ENCODE measurements around the gene DNAH8.

DNA sequence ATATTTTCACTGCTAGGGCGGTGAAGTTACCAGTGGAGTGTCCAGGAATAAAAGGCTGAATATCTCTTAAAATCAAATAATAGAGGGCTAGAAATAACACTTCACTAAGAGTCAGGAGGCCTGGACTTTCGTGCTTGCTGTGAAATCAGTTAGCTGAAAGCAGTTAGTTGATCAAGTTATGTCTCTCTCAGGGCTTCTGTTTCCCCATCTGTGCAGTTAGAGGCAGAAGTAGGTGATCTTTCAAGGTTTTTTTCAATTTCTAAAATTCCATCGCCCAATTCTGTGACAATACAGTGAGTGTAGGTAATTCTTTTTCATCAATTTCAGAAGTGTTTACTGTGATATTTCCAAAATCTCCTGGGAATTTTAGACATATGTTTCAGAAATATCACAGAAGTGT is 260.9 kb downstream of the DNAH8 start:
- TF ChIP-seq POLR2A (IDR thresholded peaks at IDR 0.05) = no peak
- TF ChIP-seq, protein P1, sequence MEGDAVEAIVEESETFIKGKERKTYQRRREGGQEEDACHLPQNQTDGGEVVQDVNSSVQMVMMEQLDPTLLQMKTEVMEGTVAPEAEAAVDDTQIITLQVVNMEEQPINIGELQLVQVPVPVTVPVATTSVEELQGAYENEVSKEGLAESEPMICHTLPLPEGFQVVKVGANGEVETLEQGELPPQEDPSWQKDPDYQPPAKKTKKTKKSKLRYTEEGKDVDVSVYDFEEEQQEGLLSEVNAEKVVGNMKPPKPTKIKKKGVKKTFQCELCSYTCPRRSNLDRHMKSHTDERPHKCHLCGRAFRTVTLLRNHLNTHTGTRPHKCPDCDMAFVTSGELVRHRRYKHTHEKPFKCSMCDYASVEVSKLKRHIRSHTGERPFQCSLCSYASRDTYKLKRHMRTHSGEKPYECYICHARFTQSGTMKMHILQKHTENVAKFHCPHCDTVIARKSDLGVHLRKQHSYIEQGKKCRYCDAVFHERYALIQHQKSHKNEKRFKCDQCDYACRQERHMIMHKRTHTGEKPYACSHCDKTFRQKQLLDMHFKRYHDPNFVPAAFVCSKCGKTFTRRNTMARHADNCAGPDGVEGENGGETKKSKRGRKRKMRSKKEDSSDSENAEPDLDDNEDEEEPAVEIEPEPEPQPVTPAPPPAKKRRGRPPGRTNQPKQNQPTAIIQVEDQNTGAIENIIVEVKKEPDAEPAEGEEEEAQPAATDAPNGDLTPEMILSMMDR (IDR thresholded peaks at IDR 0.05 in 4 of 5, conservative IDR thresholded peaks at IDR 0.05 in 1 of 5) = no peak

Data from gastrocnemius medialis (tissue), 4 donors.